H9 (cell line): ENCODE results near the gene CTDSP2. TPM values are rescaled to one million over a fixed set of nuclear protein-coding genes. Genes with fewer than 3 reads are reported as not detected.

Experiments
- DNase-seq: peaks from one replicate; pipeline ENCODE4 v3.0.0-alpha.2; 2017
- H2AFZ ChIP-seq: one replicate; pipeline ENCODE4 v1.6.1; 2013; ENCODE audit warnings: mild to moderate bottlenecking, low read length, control low read depth, moderate library complexity
- H2AK5ac ChIP-seq: 2 replicates; pipeline ENCODE4 v1.6.1; 2013; ENCODE audit warnings: low read length, control low read depth, mixed read lengths; ENCODE audit not compliant: insufficient read length
- H2BK120ac ChIP-seq: one replicate; pipeline ENCODE4 v1.6.1; 2013; ENCODE audit warnings: low read depth, mild to moderate bottlenecking, low read length, control low read depth, inconsistent platforms; ENCODE audit not compliant: poor library complexity, severe bottlenecking
- H2BK12ac ChIP-seq: 2 replicates; pipeline ENCODE4 v1.6.1; 2013; ENCODE audit warnings: low read length, control low read depth, mixed read lengths, low read depth; ENCODE audit not compliant: insufficient read length
- H2BK15ac ChIP-seq: 2 replicates; pipeline ENCODE4 v1.6.1; 2013; ENCODE audit warnings: low read depth, low read length, control low read depth
- H2BK20ac ChIP-seq: one replicate; pipeline ENCODE4 v1.6.1; 2013; ENCODE audit warnings: low read depth, mild to moderate bottlenecking, low read length, control low read depth, inconsistent platforms; ENCODE audit not compliant: poor library complexity, severe bottlenecking
- H2BK5ac ChIP-seq: 2 replicates; pipeline ENCODE4 v1.6.1; 2013; ENCODE audit warnings: low read length, control low read depth, mixed read lengths; ENCODE audit not compliant: insufficient read length
- H3K14ac ChIP-seq: 2 replicates; pipeline ENCODE4 v1.6.1; 2013; ENCODE audit warnings: low read length, control low read depth; ENCODE audit not compliant: insufficient read depth
- H3K18ac ChIP-seq: 2 replicates; pipeline ENCODE4 v1.6.1; 2013; ENCODE audit warnings: low read depth, mild to moderate bottlenecking, mixed read lengths, low read length, control low read depth; ENCODE audit not compliant: insufficient read length
- H3K23ac ChIP-seq: 2 replicates; pipeline ENCODE4 v1.6.1; 2013; ENCODE audit warnings: low read length, control low read depth, mixed read lengths, low read depth; ENCODE audit not compliant: insufficient read length
- H3K23me2 ChIP-seq: 2 replicates; pipeline ENCODE4 v1.6.1; 2013; ENCODE audit warnings: low read depth, mild to moderate bottlenecking, mixed read lengths, low read length, control low read depth; ENCODE audit not compliant: insufficient read length, poor library complexity, severe bottlenecking
- H3K27ac ChIP-seq: 2 replicates; pipeline ENCODE4 v1.5.1; 2013; ENCODE audit warnings: low read length, control low read depth, mixed read lengths, low read depth; ENCODE audit not compliant: insufficient read length
- H3K27me3 ChIP-seq: 2 replicates; pipeline ENCODE4 v1.6.1; 2013; ENCODE audit warnings: low read length, control low read depth, inconsistent platforms; ENCODE audit not compliant: insufficient read depth
- H3K4ac ChIP-seq: 2 replicates; pipeline ENCODE4 v1.6.1; 2013; ENCODE audit warnings: low read depth, mild to moderate bottlenecking, control low read depth, inconsistent platforms, low read length, moderate library complexity
- H3K4me1 ChIP-seq: 2 replicates; pipeline ENCODE4 v1.6.1; 2013; ENCODE audit warnings: low read length, control low read depth, inconsistent platforms; ENCODE audit not compliant: insufficient read depth
- H3K4me2 ChIP-seq: 2 replicates; pipeline ENCODE4 v1.6.1; 2013; ENCODE audit warnings: low read length, control low read depth, mixed read lengths; ENCODE audit not compliant: insufficient read length, insufficient read depth
- H3K56ac ChIP-seq: 2 replicates; pipeline ENCODE4 v1.6.1; 2013; ENCODE audit warnings: low read depth, mild to moderate bottlenecking, mixed read lengths, low read length, control low read depth; ENCODE audit not compliant: insufficient read length
- H3K79me1 ChIP-seq: 2 replicates; pipeline ENCODE4 v1.6.1; 2013; ENCODE audit warnings: low read depth, mild to moderate bottlenecking, moderate library complexity, low read length, control low read depth, inconsistent platforms; ENCODE audit not compliant: insufficient read depth, poor library complexity, severe bottlenecking
- H3K79me2 ChIP-seq: 2 replicates; pipeline ENCODE4 v1.6.1; 2013; ENCODE audit warnings: low read length, control low read depth, inconsistent platforms; ENCODE audit not compliant: insufficient read depth
- H3K9ac ChIP-seq: 2 replicates; pipeline ENCODE4 v1.6.1; 2013; ENCODE audit warnings: low read length, control low read depth, mixed read lengths; ENCODE audit not compliant: insufficient read length; ENCODE audit errors: extremely low read depth
- H3K9me3 ChIP-seq: one replicate; pipeline ENCODE4 v1.6.1; 2013; ENCODE audit warnings: low read depth, low read length, inconsistent platforms; ENCODE audit not compliant: control insufficient read depth
- H3T11ph ChIP-seq: one replicate; pipeline ENCODE4 v1.6.1; 2013; ENCODE audit warnings: mild to moderate bottlenecking, low read length, control low read depth, inconsistent platforms
- H4K20me1 ChIP-seq: one replicate; pipeline ENCODE4 v1.6.1; 2013; ENCODE audit not compliant: control insufficient read depth, insufficient read length, insufficient read depth
- H4K5ac ChIP-seq: 2 replicates; pipeline ENCODE4 v1.6.1; 2013; ENCODE audit warnings: low read depth, mild to moderate bottlenecking, mixed read lengths, low read length, control low read depth; ENCODE audit not compliant: insufficient read length
- H4K8ac ChIP-seq: replicated peaks from 2 replicates; pipeline ENCODE4 v1.6.1; 2013; ENCODE audit warnings: low read length, control low read depth, mixed read lengths, low read depth; ENCODE audit not compliant: insufficient read length
- H4K91ac ChIP-seq: 2 replicates; pipeline ENCODE4 v1.6.1; 2013; ENCODE audit warnings: low read depth, mild to moderate bottlenecking, moderate library complexity, mixed read lengths, low read length, control low read depth; ENCODE audit not compliant: insufficient read length
- H3K27ac Mint-ChIP-seq, 3 experiments: 2 replicates in 2 of 3; 3 replicates in 1 of 3; pipeline ENCODE4 v1.8.0; 2020 to 2021; ENCODE audit warnings: mixed read lengths in 3 of 3, mild to moderate bottlenecking in 1 of 3, moderate library complexity in 1 of 3
- H3K27me3 Mint-ChIP-seq: 2 replicates; pipeline ENCODE4 v1.8.0; 2021; ENCODE audit warnings: low read depth, mild to moderate bottlenecking, moderate library complexity, mixed read lengths
- H3K36me3 Mint-ChIP-seq, 3 experiments: 2 replicates in 2 of 3; 3 replicates in 1 of 3; pipeline ENCODE4 v1.8.0; 2020 to 2021; ENCODE audit warnings: low read depth in 3 of 3, mixed read lengths in 3 of 3; ENCODE audit not compliant: insufficient read depth in 1 of 3
- H3K4me1 Mint-ChIP-seq, 2 experiments: 2 replicates each; pipeline ENCODE4 v1.8.0; 2020; ENCODE audit warnings: mixed read lengths in 2 of 2
- H3K4me3 Mint-ChIP-seq, 2 experiments: 2 replicates in 1 of 2; 3 replicates in 1 of 2; pipeline ENCODE4 v1.8.0; 2020 to 2021; ENCODE audit warnings: mild to moderate bottlenecking in 2 of 2, mixed read lengths in 2 of 2, moderate library complexity in 1 of 2
- H3K9me3 Mint-ChIP-seq, 2 experiments: 2 replicates in 1 of 2; 3 replicates in 1 of 2; pipeline ENCODE4 v1.8.0; 2020; ENCODE audit warnings: mild to moderate bottlenecking in 2 of 2, mixed read lengths in 2 of 2, moderate library complexity in 1 of 2
- CTCF ChIP-seq: fragments of 200-600 bp; sonication (generic); conservative IDR thresholded peaks from 3 replicates; pipeline ENCODE4 v1.8.0; 2021; ENCODE audit warnings: antibody characterized with exemption, mild to moderate bottlenecking
- WGBS: extraction: QIAGEN DNeasy Blood & Tissue Kit; methylation state at CpG from one replicate; pipeline ENCODE4 v1.1.7; 2013; ENCODE audit warnings: missing lambda C conversion rate, low lambda C conversion rate, mixed read lengths; ENCODE audit not compliant: insufficient read length; ENCODE audit errors: extremely low coverage; 5-methylcytosine and 5-hydroxymethylcytosine counted together
- total RNA-seq: library from RNA; stranded (reverse); gene quantifications from 2 replicates; pipeline ENCODE4 v1.2.1, GENCODE V29; 2021

CTDSP2 gene
- total RNA-seq, 1 experiment from 2014 or later = 103 TPM

DNA sequence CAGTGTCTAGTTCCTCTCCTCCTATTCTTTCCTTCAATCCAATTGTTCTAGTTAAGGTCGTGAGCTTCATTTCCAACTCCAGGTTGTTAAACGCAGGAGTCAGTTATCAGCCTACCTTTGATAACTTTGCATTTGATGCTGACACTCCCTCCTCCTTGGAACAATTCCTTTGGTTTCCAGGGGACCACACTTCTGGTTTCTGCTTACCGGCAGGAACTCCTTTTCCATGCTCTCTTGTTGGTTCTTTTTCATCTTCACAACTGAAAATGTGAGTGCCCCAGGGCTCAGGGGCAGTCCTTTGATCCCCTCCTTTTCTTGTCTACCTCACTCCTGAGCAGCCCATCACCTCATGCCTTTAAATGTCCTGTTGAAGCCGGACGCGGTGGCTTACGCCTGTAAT is 69.2 kb downstream of the CTDSP2 start:
- H3K23ac ChIP-seq = no peak overlapping the region
- no peaks in the 10 kb centered on the region for H3K27me3 ChIP-seq
- no peak overlapping the region for H4K91ac ChIP-seq
- peaks cover 7% of the 10 kb centered on the region; the same call in 1 of the 2 replicates for H3K27me3 Mint-ChIP-seq
- no peak overlapping the region for H2BK5ac ChIP-seq
- no peak overlapping the region for H3K4ac ChIP-seq
- H4K5ac ChIP-seq = no peak overlapping the region
- no peaks in the 10 kb centered on the region for H3K9me3 Mint-ChIP-seq
- no CpG with 5 or more reads among the region's 7 CpGs for WGBS
- no peak for DNase-seq
- H3T11ph ChIP-seq = no peak overlapping the region
- H3K9me3 ChIP-seq = no peaks in the 10 kb centered on the region
- no peak overlapping the region for H2BK20ac ChIP-seq
- H4K20me1 ChIP-seq = no peaks in the 10 kb centered on the region
- no peaks in the 10 kb centered on the region for H3K79me1 ChIP-seq
- H3K27ac Mint-ChIP-seq = no peak overlapping the region
- no peaks in the 10 kb centered on the region for H3K4me1 ChIP-seq
- peaks cover 5% of the 10 kb centered on the region for H3K23me2 ChIP-seq
- H3K79me2 ChIP-seq = no peaks in the 10 kb centered on the region
- no peak overlapping the region for H3K4me2 ChIP-seq
- H3K27ac ChIP-seq = no peak overlapping the region
- no peak overlapping the region for H2BK120ac ChIP-seq
- no peak overlapping the region for H2BK12ac ChIP-seq
- no peak overlapping the region for H3K14ac ChIP-seq
- no peak for TF ChIP-seq CTCF
- no peak overlapping the region for H3K18ac ChIP-seq
- H3K56ac ChIP-seq = no peak overlapping the region
- H3K4me1 Mint-ChIP-seq = peaks cover 2 to 5% of the 10 kb centered on the region in 2 experiments; a peak in 3 of 4 replicates
- no peak overlapping the region for H2AFZ ChIP-seq
- no peak overlapping the region for H2BK15ac ChIP-seq
- no peak overlapping the region for H3K9ac ChIP-seq
- no peak overlapping the region for H4K8ac ChIP-seq
- no peak overlapping the region for H2AK5ac ChIP-seq
- no peak overlapping the region for H3K4me3 Mint-ChIP-seq
- H3K36me3 Mint-ChIP-seq = peaks cover 0 to 5% (median 0%) of the 10 kb centered on the region in 3 experiments; a peak in 1 of 7 replicates
